ENCODE measurements around the gene UMAD1.
"Not testable (repeated sequence)": the region's sequence is repeated elsewhere in the genome, so short reads cannot be mapped to it uniquely, and the experiment has no call there.

The UMAD1 gene

DNA sequence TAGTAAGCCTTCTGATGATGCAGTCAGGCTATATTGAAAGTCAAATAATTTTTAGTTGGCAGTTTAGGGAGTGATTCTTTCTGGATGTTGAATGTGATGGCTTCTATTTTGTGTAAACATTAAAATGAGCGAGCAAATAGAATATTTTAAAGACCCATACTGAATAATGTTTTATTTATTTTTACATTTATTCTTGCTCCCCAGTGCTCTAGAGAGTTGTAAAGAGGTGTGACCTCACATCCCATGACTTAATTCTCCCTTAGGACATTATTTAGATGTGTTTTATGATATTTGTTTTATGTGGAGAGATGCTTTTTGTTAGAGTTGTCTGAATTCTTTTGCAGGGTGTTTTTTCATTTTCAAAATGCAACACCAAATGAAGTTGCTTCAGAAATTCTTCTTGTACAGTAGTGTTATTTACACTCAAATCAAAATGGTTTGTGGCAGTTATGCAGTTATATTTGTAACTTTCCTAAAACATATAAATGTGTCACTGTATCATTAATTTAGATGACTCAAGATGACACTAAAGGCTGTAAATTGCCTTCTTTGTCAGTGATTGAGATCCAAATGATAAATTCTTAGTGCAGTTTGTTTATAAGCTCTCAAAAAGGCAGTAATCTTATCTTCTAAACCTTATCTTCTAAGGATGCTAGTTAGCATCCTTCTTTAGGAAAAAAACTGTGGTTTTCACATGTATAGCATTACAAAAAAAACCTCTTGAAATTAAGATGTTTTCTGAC is 12.4 kb downstream of the UMAD1 start:
- no peak overlapping the region for H3K27ac ChIP-seq
- TF ChIP-seq ZFX (IDR thresholded peaks at IDR 0.05; ENCODE audit: borderline replicate concordance) = no peak
- no peak for TF ChIP-seq CTCF (IDR thresholded peaks at IDR 0.05)

GRCh38 chr7:7653593-7654187 is 13.1 kb downstream of the UMAD1 start:
- no peak overlapping the region for H3K27ac ChIP-seq
- no peak for TF ChIP-seq ZFX (IDR thresholded peaks at IDR 0.05; ENCODE audit: borderline replicate concordance)
- peak; percentile 84 for TF ChIP-seq CTCF (IDR thresholded peaks at IDR 0.05)

- no peak for TF ChIP-seq ZFX (IDR thresholded peaks at IDR 0.05; ENCODE audit: borderline replicate concordance)
- TF ChIP-seq CTCF (IDR thresholded peaks at IDR 0.05) = no peak
Measured at GRCh38 chr7:7654964-7655715, 14.6 kb downstream of the UMAD1 start.

DNA sequence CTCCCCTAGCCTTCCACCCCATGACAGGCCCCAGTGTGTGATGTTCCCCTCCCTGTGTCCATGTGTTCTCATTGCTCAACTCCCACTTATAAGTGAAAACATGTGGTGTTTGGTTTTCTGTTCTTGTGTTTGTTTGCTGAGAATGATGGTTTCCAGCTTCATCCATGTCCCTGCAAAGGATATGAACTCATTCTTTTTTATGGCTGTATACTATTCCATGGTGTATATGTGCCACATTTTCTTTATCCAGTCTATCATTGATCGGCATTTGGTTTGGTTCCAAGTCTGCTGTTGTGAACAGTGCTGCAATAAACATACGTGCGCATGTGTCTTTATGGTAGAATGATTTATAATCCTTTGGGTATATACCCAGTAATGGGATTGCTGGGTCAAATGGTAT is 15.9 kb downstream of the UMAD1 start:
- H3K27ac ChIP-seq = not testable (repeated sequence)

More at GRCh38 chr7:7654964-7655715, 14.6 kb downstream of the UMAD1 start:
- no peak overlapping the region for H3K27ac ChIP-seq

- TF ChIP-seq CTCF (IDR thresholded peaks at IDR 0.05) (peak; percentile 41), ZFX (IDR thresholded peaks at IDR 0.05; ENCODE audit: borderline replicate concordance) (no peak)
Measured at GRCh38 chr7:7662527-7662926, 22.0 kb downstream of the UMAD1 start.

GRCh38 chr7:7664291-7664690 is 23.7 kb downstream of the UMAD1 start:
- no peak for TF ChIP-seq CTCF (IDR thresholded peaks at IDR 0.05)
- TF ChIP-seq ZFX (IDR thresholded peaks at IDR 0.05; ENCODE audit: borderline replicate concordance) = no peak
- no peak overlapping the region for H3K27ac ChIP-seq

More at GRCh38 chr7:7662527-7662926, 22.0 kb downstream of the UMAD1 start:
- no peak overlapping the region for H3K27ac ChIP-seq

- TF ChIP-seq ZFX (IDR thresholded peaks at IDR 0.05; ENCODE audit: borderline replicate concordance) (no peak), CTCF (IDR thresholded peaks at IDR 0.05) (no peak)
- H3K27ac ChIP-seq = no peak overlapping the region
Measured at GRCh38 chr7:7665031-7665430, 24.5 kb downstream of the UMAD1 start.

All from 22Rv1 (cell line).